ENCODE measurements around the gene PPIAL4G.
"Not testable (repeated sequence)": the region's sequence is repeated elsewhere in the genome, so short reads cannot be mapped to it uniquely, and the experiment has no call there.

The PPIAL4G gene

DNA sequence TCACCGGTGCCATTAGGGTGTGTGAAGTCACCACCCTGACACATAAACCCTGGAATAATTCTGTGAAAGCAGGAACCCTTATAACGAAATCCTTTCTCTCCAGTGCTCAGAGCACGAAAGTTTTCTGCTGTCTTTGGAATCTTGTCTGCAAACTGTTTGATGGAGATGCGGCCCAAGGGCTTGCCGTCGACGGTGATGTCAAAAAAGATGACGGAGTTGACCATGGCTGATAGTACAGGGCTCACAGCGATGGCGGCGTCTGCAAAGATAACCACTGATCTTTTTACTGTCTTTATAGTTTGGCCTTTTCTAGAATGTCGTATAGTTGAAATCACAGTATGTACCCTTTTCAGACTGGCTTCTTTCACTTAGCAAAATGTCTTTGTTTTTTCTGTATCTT lies at the start of gene PPIAL4G:
Gene PPIAL4G (minus strand): TSS at position 274 of the 400 bp plus-strand sequence. CDS start 50 bp downstream, at position 224.
- not testable (repeated sequence) for DNase-seq

DNA sequence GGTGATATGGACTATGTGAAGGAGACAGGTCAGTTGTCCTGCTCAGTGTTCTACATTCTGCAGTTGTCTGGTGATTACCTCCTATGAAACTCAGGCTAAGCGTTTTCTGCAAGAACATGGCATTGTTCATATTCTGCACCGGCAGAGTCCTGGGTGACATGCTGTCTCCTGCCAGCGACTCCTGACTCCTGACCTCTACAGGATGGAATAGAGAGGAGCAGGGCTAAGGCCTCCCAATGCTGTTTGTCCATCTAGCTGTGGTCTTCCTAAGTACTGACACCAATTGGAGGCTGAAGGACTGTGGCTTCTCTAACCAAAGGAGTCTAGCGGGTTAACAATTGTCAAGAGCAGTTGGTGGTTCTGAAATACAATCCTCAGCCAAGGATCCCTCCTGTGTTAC lies 49.1 kb upstream of the PPIAL4G start:
- peak; percentile 1 for DNase-seq

DNA sequence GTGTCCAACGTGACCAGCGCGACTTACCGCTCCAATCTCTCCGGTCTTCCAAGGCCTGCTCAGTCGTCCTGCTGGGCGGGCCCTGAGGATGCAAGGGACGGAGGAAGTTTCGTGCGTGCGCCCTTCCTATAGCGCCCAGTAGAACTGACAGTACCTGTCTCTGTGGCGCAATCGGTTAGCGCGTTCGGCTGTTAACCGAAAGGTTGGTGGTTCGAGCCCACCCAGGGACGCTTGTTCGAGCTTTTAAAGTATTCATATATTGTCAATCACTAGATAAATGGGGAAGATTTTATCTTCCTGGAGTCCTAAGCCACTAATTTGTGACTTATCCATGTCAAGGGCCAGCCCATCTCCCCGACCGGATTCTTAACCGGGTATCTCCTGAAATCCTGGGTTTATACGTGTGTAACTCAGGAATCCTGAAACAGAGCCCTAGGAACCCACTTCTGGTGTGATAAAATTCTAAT lies 46.0 kb upstream of the PPIAL4G start:
- peak; percentile 59 for DNase-seq

DNA sequence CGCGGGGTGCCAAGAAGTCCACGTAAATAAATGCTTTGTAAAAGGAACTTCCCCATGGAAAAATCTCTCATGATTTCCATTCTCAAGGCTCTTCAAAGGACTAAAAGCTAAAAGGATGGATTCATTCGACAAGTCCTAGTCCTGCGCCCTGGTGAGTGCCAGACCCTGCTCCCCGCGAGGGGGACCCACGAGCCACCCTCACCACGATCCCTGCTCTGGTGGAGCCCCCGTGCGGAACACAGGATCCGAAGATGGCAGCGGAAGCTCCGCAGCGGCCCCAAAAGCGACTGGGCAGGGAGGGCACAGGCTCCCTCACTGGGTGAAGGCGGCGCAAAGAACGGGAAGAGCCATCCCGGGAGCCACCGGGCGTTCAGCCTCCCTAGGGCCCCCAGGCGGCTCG lies 45.5 kb upstream of the PPIAL4G start:
- not testable (repeated sequence) for DNase-seq

GRCh38 chr1:148526587-148526986 lies 43.5 kb upstream of the PPIAL4G start:
- DNase-seq: not testable (repeated sequence)

DNA sequence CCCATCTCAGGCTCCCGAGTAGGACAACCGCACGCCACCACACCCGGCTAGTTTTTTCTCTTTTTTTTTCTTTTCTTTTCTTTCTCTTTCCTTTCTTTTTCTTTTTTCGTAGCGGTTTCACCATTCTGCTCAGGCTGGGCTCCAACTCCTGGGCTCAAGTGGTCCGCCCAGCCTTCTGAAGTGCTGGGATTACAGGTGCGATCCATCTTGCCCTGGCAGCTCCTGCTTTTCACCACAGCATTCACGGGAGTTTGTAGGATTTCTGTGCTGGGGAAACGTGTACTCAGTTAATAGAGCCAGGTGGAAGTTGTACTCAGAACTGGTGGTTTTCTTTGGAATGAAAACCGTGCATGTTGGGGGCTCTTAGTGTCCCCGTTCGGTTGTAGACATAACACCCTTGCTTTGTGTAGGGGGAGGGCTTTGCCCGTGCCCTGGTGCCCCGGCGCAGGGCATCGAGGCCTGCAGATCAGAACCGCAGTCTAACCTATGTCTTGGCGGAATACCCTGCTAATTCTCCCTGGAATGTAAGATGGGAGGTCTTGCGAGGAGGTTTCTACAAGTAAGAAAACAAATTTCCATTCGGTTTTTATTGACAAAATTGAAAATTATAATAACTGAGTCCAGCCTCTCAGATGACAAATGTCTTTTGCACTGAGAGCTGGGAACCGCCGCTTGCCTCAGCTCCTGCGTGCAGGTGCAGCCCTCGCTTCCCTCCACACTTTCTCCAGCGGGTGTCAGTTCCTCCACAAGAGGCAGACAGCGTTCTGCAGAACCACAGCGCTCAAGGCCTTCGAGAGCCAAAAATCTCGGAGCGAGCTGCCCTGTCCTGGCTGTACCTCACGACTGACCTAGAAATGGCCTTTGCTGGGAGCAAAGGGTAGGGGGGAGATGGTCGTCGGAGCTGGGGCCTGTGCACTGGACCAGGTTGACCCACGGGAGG lies 40.4 kb upstream of the PPIAL4G start:
- not testable (repeated sequence) for DNase-seq

DNA sequence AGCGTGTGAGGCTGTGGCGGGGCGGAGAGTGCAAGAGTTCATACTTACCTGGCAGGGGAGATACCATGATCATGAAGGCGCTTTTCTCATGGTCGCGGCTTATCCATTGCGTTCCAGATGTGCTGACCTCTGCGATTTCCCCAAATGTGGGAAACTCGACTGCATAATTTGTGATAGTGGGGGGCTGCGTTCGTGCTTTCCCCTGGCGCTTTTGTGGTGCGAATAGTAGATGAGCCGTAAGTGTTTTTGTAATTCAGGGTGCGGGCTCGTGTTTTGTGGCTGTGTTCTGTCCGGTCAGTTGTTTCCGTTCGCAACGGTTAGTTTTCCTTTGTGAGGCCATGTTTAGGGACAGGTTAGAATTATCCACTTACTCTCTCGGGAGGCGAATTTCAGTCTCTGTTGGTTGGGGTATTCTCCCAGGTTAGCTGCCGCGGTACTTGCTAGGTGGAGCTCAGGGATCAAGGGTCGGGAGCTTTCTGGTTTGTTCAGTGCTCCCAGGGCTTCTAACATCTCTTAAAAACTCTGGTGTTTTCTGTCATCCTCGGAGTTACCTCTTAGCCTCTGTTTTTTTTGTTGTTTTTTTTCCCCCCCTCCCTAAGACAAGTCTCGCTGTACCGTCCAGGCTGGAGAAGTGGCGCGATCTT lies 39.6 kb upstream of the PPIAL4G start:
- DNase-seq: peak; percentile 96

DNA sequence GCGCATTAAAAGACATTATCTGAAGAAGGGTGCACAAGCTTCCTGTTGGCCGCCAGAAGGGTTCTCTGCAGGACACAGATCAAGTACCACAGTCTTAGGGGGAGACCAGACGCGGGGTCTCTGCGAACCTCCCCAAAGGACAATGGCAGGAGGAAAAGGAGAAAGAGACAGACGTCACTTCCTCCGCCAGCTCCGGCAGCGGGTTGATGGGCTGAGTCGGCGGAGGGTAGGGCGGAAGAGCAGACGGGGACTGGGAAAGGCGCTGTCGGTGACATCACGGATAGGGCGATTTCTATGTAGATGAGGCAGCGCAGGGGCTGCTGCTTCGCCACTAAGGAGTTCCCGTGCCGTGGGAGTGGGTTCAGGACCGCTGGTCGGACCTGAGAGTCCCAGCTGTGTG lies 39.0 kb upstream of the PPIAL4G start:
- peak; percentile 80 for DNase-seq

- DNase-seq: not testable (repeated sequence)
Measured at GRCh38 chr1:148514310-148514709, 31.2 kb upstream of the PPIAL4G start.

- peak; percentile 82 for DNase-seq
Measured at GRCh38 chr1:148512571-148513184, 29.6 kb upstream of the PPIAL4G start.

GRCh38 chr1:148493933-148494332 lies 10.8 kb upstream of the PPIAL4G start:
- not testable (repeated sequence) for DNase-seq

- DNase-seq: not testable (repeated sequence)
Measured at GRCh38 chr1:148481134-148481533, 2.0 kb downstream of the PPIAL4G start.

GRCh38 chr1:148459694-148460093 lies 23.4 kb downstream of the PPIAL4G start:
- not testable (repeated sequence) for DNase-seq

DNA sequence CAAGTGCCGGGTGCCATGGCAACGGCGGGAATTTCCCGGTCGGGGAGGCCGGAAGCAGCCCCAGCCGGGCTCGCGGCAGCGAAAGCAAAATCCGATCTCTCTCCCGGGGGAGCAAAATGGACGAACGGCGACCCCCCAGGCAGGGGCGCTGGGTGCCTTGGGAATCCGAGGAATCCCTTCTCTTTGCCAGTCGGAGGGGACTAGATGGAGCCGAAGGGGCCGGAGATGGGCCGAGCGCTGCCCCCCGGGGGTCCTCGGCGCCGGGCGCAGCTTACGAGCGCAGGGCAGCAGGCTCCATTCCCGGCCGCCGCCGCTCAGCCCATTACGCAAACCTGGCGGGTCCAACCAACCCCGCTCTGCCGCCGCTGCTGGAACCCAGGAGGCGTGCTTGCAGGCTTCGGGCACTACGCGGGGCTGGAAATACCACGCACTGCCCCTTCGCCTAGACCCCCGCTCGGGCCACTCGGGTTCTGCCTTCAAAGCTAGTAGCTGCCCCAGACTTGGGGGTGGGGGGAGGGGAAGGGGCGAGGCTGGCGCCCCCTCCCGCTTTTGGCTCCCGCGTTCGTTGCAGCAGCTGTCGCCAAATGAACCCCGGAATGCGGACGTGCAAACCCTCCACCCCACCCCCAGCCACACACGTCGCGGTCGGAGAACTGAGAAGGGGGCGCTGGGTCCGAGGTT lies 24.1 kb downstream of the PPIAL4G start:
- DNase-seq: peak; percentile 2

GRCh38 chr1:148458398-148458797 lies 24.7 kb downstream of the PPIAL4G start:
- not testable (repeated sequence) for DNase-seq

DNA sequence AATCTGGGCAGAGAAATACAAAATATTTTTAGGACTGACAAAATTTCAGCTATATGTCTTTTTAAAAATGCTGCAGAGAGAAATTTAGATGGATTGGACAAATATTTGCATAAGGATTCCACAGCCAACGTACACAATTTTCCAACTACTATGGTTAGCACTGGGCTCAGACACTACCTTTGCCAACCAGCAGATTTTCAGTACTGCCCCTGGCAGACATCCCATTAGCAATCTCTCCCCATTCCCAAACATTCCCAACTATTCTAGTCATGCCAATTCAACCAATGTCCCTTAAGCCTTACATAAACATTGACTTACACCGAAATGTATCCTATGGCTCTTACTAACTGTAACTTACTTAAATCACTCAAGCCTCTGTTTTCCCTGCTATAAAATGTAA lies 30.3 kb downstream of the PPIAL4G start:
- peak; percentile 40 for DNase-seq

DNA sequence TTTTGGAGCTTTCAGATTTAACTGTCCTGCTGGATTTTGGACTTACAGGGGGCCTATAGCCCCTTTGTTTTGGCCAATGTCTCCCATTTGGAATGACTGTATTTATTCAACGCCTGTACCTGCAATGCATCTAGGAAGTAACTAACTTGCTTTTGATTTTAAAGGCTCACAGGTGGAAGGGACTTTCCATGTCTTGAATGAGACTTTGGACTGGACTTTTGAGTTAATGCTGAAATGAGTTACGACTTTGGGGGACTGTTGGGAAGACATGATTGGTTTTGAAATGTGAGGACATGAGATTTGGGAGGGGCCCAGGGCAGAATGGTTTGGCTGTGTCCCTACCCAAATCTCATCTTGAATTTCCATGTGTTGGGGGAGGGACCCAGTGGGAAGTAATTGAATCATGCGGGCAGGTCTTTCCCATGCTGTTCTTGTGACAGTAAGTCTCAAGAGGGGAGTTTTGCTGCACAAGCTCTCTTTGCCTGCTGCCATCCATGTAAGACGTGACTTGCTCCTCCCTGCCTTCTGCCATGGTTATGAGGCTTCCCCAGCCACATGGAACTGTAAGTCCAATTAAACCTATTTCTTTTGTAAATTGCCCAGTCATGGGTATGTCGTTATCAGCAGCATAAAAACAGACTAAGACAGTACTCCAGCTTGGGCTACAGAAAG lies 43.3 kb downstream of the PPIAL4G start:
- DNase-seq: not testable (repeated sequence)

- no peak for DNase-seq
Measured at GRCh38 chr1:148435406-148435805, 47.7 kb downstream of the PPIAL4G start.

DNA sequence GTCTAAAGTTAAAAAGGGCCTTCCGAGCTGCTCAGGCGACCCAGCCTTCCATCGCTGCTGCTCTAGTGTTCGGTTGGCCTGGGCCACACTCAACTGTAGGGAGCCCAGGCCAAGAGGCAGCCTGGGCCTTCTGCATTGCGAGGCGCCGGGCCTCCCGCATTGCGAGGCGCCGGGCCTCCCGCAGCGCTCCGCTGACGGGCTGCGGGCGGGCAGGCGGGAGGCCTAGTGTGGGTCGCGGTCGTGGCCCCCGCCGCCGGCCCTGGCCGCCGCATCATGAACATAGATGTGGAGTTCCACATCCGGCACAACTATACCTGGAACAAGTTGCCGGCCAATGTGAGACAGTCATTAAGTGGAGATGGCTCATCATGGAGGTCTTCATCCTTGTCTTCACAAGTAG lies 48.3 kb downstream of the PPIAL4G start:
- no peak for DNase-seq

DNA sequence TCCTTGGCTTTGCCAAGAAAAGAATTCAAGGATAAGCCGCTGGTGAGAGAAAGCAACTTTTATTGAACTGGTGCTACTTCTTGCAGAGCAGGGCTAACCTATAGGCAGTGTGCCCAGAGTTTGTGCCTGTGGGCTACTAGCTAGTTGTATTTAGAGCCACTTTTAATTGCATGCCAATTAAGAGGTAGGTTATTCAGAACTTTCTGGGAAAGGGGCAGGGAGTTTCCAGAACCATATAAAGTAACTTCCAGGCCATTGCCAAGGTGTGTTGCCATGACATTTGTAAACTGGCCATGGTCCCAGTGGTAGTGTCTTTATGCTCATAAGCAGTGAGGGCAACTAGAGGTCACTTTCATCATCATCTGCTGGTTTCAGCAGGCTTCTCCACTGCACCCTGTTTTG lies 50.2 kb downstream of the PPIAL4G start:
- DNase-seq: not testable (repeated sequence)
